Middle frontal gyrus (tissue), 1 donor: ENCODE measurements around the gene PRPF18.

Experiments used
- DNase-seq: peaks from one replicate; pipeline ENCODE4 v3.0.0-alpha.2; 2015; ENCODE audit warnings: low spot score; ENCODE audit errors: extremely low spot score

Gene PRPF18

GRCh38 chr10:13604357-13605040 is 17.7 kb downstream of the PRPF18 start:
- no peak for DNase-seq

- DNase-seq = no peak
Observed at GRCh38 chr10:13608246-13608853, 21.6 kb downstream of the PRPF18 start.

GRCh38 chr10:13612654-13613373 is 26.0 kb downstream of the PRPF18 start:
- DNase-seq = no peak

- DNase-seq = peak; percentile 42
Observed at GRCh38 chr10:13613519-13613918, 26.8 kb downstream of the PRPF18 start.

- no peak for DNase-seq
Observed at GRCh38 chr10:13614530-13615332, 28.0 kb downstream of the PRPF18 start.

- no peak for DNase-seq
Observed at GRCh38 chr10:13615650-13616300, 29.0 kb downstream of the PRPF18 start.

- DNase-seq = no peak
Observed at GRCh38 chr10:13617116-13617515, 30.4 kb downstream of the PRPF18 start.

- no peak for DNase-seq
Observed at GRCh38 chr10:13621931-13622330, 35.2 kb downstream of the PRPF18 start.

- no peak for DNase-seq
Observed at GRCh38 chr10:13624630-13625029, 37.9 kb downstream of the PRPF18 start.

GRCh38 chr10:13627459-13628310 is 40.9 kb downstream of the PRPF18 start:
- no peak for DNase-seq

- DNase-seq = no peak
Observed at GRCh38 chr10:13628661-13629060, 41.9 kb downstream of the PRPF18 start.

- DNase-seq = no peak
Observed at GRCh38 chr10:13629116-13629515, 42.4 kb downstream of the PRPF18 start.

- no peak for DNase-seq
Observed at GRCh38 chr10:13630231-13630630, 43.5 kb downstream of the PRPF18 start.

GRCh38 chr10:13631594-13631993 is 44.8 kb downstream of the PRPF18 start:
- no peak for DNase-seq

GRCh38 chr10:13632440-13632839 is 45.7 kb downstream of the PRPF18 start:
- no peak for DNase-seq

- no peak for DNase-seq
Observed at GRCh38 chr10:13632884-13633440, 46.2 kb downstream of the PRPF18 start.

- no peak for DNase-seq
Observed at GRCh38 chr10:13633689-13634088, 46.9 kb downstream of the PRPF18 start.

- no peak for DNase-seq
Observed at GRCh38 chr10:13634207-13634606, 47.4 kb downstream of the PRPF18 start.

- DNase-seq = no peak
Observed at GRCh38 chr10:13636776-13637175, 50.0 kb downstream of the PRPF18 start.

- DNase-seq = no peak
Observed at GRCh38 chr10:13637303-13637856, 50.6 kb downstream of the PRPF18 start.
